Dermis microvascular lymphatic vessel endothelial cell (primary cell): ENCODE measurements around the gene CCNK. TPM values are rescaled to one million over a fixed set of nuclear protein-coding genes. Genes with fewer than 3 reads are reported as not detected.

Experiments
- DNase-seq, 2 donors: peaks; one replicate each; pipeline versions ENCODE4 v3.0.0 to v3.0.0-alpha.2; 2010; ENCODE audit warnings: low read depth in 2 of 2
- total RNA-seq: library from RNA; depleted of rRNA; stranded (reverse); fragments of >200 nt; gene quantifications from 2 replicates; pipeline ENCODE4 v1.2.1, GENCODE V29; 2014

The CCNK gene
- total RNA-seq, 1 donor from 2014 or later: 24.1 TPM

- no peak for DNase-seq
Measured at GRCh38 chr14:99535448-99535847, 54.2 kb downstream of the CCNK start.

GRCh38 chr14:99535908-99536778, 54.9 kb downstream of the CCNK start:
- no peak for DNase-seq

- peak in 1 of 2 donors; percentile 51 for DNase-seq
Measured at GRCh38 chr14:99537399-99537798, 56.2 kb downstream of the CCNK start.

GRCh38 chr14:99538275-99538674, 57.1 kb downstream of the CCNK start:
- DNase-seq: no peak

GRCh38 chr14:99538733-99539132, 57.5 kb downstream of the CCNK start:
- no peak for DNase-seq

- DNase-seq: peak; percentile 76 to 90
Measured at GRCh38 chr14:99539491-99539890, 58.3 kb downstream of the CCNK start.

GRCh38 chr14:99540196-99541032, 59.2 kb downstream of the CCNK start:
- no peak for DNase-seq

GRCh38 chr14:99541211-99541610, 60.0 kb downstream of the CCNK start:
- no peak for DNase-seq

GRCh38 chr14:99541677-99542470, 60.7 kb downstream of the CCNK start:
- DNase-seq: peak in 1 of 2 donors; percentile 40

GRCh38 chr14:99542566-99542965, 61.4 kb downstream of the CCNK start:
- DNase-seq: no peak

- no peak for DNase-seq
Measured at GRCh38 chr14:99543370-99543769, 62.2 kb downstream of the CCNK start.

GRCh38 chr14:99543985-99544384, 62.8 kb downstream of the CCNK start:
- DNase-seq: no peak

GRCh38 chr14:99544991-99545390, 63.8 kb downstream of the CCNK start:
- no peak for DNase-seq

GRCh38 chr14:99545586-99545985, 64.4 kb downstream of the CCNK start:
- DNase-seq: no peak

- DNase-seq: no peak
Measured at GRCh38 chr14:99546234-99546879, 65.1 kb downstream of the CCNK start.

- no peak for DNase-seq
Measured at GRCh38 chr14:99548255-99548654, 67.0 kb downstream of the CCNK start.

- no peak for DNase-seq
Measured at GRCh38 chr14:99548871-99549515, 67.8 kb downstream of the CCNK start.

- no peak for DNase-seq
Measured at GRCh38 chr14:99549684-99550083, 68.5 kb downstream of the CCNK start.

- DNase-seq: no peak
Measured at GRCh38 chr14:99550387-99550992, 69.3 kb downstream of the CCNK start.
